ENCODE results near the gene MYL11.

MYL11 gene

GRCh38 chr16:30354423-30355143 is 20.0 kb upstream of the MYL11 start:
- DNase-seq: no peak

- peak; percentile 100 for DNase-seq
Measured at GRCh38 chr16:30355144-30355953, 19.3 kb upstream of the MYL11 start, which contains the start of gene CD2BP2. CD2BP2 (minus strand) TSS chr16:30355308; CDS start chr16:30354681, 627 bp downstream.

- DNase-seq: no peak
Measured at GRCh38 chr16:30355954-30356308, 18.7 kb upstream of the MYL11 start.

- DNase-seq: no peak
Measured at GRCh38 chr16:30356401-30357084, 18.1 kb upstream of the MYL11 start.

- DNase-seq: no peak
Measured at GRCh38 chr16:30357085-30357714, 17.4 kb upstream of the MYL11 start.

GRCh38 chr16:30357715-30358576 is 16.7 kb upstream of the MYL11 start:
- no peak for DNase-seq

- DNase-seq: no peak
Measured at GRCh38 chr16:30358577-30358936, 16.0 kb upstream of the MYL11 start.

GRCh38 chr16:30358990-30359870 is 15.4 kb upstream of the MYL11 start:
- no peak for DNase-seq

GRCh38 chr16:30359871-30360170 is 14.8 kb upstream of the MYL11 start:
- no peak for DNase-seq

GRCh38 chr16:30361180-30361579 is 13.4 kb upstream of the MYL11 start:
- DNase-seq: no peak

GRCh38 chr16:30365200-30365599 is 9.4 kb upstream of the MYL11 start:
- DNase-seq: no peak

GRCh38 chr16:30366511-30366910 is 8.1 kb upstream of the MYL11 start:
- no peak for DNase-seq

- no peak for DNase-seq
Measured at GRCh38 chr16:30367349-30368009, 7.1 kb upstream of the MYL11 start.

- DNase-seq: peak; percentile 40
Measured at GRCh38 chr16:30368122-30368791, 6.3 kb upstream of the MYL11 start.

- no peak for DNase-seq
Measured at GRCh38 chr16:30368792-30369090, 5.9 kb upstream of the MYL11 start.

- no peak for DNase-seq
Measured at GRCh38 chr16:30369091-30369937, 5.3 kb upstream of the MYL11 start.

GRCh38 chr16:30369938-30370455 is 4.6 kb upstream of the MYL11 start:
- DNase-seq: no peak

- peak; percentile 100 for DNase-seq
Measured at GRCh38 chr16:30370456-30371247, 4.0 kb upstream of the MYL11 start, which contains the start of gene TBC1D10B. TBC1D10B (minus strand) TSS chr16:30370494; CDS start chr16:30370183, 311 bp downstream.

All from NCI-H226 (cell line).